Brain pericyte (primary cell): Measurements from ENCODE around the gene PRKCA.
"Not testable (repeated sequence)": the region's sequence is repeated elsewhere in the genome, so short reads cannot be mapped to it uniquely, and the experiment has no call there.

Experiments
- DNase-seq: peaks from one replicate; pipeline ENCODE4 v3.0.0-alpha.2; 2012; ENCODE audit warnings: low read depth, low spot score

Gene PRKCA

DNA sequence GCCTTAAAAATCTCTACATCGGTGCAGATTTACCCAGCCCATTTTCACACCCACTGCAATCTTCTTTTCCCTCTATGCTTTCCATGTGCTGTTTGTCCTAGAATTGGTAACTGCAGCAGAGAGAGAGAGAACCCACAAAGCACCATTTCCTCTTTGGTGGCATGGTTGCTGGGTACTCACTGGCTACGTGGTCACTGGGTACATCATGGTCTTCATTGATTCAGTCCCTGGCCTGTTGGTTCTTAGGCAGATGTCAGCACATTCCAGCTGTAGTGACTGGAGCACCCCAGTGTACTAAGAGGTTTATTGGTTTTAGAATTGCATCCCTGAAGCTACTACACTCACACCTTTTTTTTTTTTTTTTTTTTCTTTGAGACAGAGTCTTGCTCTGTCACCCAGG is 376.4 kb downstream of the PRKCA start:
- DNase-seq = no peak

DNA sequence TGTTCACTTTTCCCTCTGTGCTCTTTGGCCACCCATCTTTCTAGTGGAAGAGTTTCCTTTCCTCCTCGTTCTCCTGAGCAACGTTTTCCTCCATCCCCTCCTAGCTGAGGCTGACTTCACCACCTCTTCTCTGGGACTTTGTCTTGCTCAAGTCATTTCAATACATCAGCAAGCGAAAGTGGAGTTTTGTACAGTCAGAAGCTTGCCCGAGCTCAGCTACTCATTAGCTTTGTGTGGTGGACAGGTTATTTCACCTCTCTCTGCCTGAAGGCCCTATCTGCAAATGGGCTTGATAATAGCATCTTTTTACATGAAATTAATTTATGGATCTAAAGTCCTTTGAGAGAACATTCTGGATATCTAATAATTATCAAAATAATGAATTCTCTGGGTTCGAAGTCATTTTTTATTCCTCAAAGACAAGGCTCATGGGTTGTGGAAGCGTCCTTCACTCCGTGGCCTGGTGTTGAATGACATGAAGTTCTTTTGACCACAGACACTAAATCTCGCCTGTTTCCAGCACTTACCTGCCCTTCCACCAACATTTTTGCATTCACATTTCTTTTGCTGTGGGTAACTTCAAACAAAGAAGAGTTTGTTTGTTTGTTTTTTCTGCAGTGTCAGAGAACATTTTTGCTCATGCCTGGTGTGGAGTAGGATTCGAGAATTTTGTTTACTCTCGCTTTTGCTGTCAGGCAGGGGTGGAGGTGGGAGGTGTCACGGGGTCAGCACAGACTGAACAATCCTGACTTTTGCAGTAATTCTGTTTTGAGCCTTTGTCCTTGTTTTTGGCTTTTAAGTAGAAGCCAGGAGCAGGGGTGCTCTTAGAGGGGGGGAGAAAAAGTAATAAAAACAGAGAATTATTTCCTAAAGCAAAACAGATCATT is 377.5 kb downstream of the PRKCA start:
- DNase-seq = no peak

DNA sequence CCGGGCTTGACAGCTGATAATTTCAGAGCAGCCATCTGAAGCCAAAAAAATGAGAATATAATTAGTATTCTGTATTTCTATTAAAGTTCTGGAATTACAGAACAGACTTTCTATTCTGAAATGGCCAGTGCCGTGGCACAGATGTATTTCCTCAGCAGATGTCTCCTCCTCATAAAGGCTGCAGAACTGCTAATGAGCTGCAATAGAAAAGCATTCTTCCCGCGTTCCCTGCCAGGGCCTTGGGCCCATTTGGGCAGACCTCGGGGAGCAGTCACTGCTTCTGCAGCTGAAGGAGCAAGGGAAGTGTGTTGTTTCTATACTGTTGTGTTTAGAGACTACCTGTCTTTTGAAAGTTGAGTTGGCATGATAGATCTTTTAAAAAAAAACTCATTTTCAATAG is 379.9 kb downstream of the PRKCA start:
- DNase-seq = no peak

DNA sequence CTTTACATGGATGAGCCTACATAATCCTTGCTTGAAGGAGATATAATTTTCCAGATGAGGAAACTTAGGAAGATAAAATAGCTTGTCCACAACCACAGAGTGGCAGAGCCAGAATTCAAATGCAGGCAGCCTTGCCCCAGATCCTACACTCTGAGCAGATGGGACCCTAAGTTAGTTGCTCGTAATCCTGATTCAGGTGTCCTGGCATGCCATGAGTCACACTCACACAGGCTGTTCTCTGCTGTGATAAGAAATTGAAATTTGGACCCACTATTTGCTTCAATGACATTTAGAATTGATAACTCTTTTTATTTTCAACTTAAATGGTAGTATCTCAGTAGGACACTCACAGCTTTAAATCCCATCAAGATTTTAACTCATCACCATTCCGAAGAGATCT is 381.8 kb downstream of the PRKCA start:
- no peak for DNase-seq

DNA sequence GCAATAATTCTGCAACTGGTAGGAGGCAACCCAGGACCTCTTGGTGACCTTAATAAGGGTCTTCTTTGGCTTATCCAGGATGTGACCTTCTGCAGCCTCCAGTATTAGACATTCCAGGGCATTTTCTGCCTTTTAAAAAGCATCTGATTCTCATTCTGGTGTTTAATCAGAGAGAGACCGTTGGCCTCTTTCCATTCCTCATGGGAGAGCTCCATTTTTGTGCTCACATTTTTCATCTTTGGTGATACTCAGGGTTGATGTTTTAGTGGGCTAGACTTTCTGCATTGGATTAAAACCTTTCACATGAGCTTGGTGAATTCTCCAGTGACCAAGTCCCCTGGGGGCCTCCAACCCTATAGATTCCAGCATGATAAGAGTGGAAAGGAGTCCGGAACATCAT is 382.3 kb downstream of the PRKCA start:
- no peak for DNase-seq

DNA sequence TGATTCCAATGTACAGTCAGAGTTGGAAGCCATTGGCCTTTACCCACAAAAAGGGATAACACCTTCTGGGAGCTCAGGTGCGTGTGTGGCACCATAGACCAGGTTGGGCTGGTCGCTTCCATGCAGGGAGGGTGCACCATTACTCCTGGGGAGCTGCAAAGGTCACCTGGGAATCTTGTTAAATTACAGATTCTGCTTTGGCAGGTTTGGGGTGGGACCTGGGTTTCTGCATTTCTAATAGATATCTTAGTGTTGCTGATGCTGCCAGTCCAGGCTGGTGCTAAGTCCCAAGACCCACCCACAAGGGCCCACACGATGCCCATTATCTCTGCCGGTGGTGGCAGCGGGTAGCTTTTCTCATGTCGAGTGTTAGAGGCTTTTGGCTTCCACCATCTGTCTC is 384.2 kb downstream of the PRKCA start:
- no peak for DNase-seq

DNA sequence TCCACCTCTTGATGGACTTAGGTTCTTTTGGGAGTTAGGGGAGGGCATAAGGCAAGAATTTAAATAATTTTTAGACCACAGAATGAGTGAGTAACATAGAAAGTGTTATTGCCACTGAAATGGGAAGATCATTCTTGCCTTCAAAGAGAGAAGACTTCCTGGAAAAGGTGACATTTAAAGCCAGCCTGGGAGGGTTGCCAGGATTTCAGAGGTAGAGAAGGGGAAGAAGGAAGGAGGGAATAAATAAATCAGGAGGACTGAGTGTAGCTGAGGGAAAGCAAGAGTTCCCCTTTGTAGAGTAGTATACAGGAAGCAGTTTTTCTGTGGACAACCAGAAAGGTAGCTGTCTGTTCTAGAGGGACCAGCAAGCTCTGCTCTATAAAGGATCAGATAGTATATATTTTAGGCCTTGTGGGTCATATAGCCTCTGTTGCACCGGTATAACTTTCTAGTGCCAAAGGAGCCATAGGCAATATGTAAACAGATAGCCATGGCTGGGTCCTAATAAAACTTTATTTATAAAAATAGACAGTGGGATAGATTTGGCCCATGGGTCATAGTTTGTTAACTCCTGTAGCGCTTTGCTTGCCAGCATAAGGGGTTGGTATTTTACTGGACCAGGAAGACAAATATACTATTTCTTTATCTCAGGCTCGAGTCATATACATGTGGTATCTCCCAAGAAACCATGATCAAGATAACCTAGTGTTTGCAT is 385.3 kb downstream of the PRKCA start:
- DNase-seq = no peak

DNA sequence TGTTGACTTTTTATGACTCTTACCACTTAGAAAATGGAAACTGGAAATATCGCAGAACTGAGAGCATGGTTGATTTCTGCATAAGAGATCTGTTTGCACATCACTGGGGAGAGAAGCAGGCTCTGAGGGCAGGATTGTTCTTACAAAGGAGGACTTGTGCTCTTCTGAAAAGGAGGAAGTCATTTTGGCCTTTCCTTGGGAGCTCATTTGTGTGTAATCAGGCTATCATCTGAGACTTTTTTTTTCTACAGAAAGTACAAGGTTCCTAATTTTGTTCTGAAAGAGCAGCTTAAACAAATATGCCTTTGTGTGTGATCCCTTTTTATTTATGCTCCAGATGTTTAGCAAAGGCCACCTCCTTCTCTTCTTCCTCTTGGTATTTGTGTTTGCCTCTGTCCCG is 386.8 kb downstream of the PRKCA start:
- DNase-seq = no peak

DNA sequence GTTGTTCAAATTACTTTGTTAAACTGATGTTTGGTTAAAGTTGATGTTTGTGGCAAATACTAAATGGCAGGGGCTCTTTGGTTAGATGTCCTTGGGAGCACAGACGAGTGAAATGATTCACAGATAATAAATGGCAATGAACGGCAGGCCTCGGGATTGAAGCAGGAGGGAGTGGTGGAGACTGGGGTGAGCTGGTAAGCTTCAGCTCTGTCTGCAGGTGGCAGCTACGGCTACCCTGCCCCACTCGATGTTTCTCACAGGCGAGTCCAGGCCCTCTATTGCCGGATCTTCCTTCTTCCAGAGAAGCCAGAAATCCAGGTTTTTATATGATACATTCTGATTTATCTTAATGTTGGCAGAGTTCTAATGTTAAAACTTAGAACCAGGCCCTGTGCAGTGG is 387.8 kb downstream of the PRKCA start:
- no peak for DNase-seq

DNA sequence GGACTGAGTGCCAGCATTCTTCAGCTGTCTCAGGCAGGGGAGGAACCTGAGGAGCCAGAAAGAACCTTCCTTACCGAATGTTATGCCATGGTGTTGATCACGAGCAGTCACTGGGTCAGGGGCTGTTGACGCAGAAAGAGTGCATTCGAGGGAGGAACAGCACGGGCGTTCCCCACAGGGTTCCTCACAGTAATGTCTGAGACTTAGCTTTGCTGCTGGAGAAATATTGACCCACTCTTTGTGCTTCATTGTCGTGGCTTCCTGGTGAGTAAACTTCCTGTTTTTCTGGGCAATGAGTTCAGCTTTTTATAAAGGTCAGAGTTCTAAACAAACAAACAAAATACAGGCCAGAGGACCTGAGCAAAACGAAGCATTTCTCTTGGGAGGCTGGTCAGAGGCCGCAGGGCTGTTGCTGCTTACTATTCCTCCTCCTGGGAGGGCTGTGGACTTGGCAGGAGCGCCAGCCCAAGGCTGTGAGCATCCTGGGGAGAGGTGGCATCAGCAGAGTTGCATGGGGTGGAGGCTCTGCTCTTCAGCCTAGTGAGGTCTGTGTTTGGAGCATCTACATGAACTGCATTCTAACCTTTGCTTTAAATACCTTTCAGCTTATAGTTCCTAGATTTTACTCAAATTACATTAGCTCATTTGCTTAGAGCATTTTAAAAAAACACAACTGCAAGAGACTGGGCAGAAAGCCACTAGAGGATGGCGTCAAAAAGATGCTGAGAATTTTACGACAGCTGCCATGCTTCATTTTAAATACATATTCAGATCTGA is 389.4 kb downstream of the PRKCA start:
- DNase-seq = peak; percentile 98

DNA sequence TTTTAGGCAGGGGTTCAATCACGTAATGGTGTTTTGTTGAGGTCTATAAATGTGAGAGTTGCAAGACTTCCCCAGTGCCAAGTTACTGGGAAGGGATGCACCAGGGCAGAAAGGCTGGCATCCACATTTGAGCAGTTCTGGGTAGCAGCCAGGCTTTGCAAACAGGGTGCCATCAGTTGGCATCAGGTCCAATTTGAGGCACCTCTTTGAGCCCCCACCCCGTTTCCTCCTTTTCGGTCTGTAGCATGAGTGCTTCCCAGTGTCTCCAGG is 389.9 kb downstream of the PRKCA start:
- no peak for DNase-seq

DNA sequence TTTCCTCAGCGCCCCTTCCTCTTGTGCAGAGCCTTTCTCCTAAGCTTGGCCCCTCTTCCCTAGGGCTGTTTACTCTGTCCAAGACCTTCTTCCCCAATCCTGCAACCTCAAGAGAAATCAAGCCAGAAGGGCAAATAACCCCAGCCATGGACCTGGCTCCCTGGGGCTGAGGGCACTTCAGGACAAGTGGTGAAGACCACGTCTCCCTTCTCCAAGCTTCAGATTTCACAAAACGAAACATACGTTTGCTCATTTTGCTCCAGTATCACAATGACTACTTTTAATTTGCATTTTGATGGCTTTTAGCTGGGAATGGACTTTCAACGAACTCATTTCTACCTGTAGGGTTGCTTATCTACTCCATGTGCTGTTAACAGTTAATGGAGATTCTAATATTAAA is 392.7 kb downstream of the PRKCA start:
- no peak for DNase-seq

DNA sequence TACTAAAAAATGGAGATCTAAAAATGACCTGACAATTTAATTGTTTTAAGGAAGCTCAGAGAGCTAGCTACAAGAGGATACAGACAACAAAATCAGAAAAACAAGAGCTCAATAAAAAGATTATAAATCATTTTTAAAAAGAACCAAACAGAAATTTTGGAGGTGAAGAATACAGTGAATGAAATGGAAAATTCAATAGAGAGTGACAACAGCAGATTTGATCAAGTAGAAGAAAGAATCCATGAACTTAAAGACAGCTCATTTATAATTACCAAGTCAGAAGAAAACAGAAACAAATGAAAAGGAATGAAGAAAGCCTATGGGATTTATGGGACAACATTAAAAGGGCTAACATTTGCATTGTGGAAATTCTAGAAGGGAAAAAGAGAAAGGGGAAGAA is 395.9 kb downstream of the PRKCA start:
- no peak for DNase-seq

DNA sequence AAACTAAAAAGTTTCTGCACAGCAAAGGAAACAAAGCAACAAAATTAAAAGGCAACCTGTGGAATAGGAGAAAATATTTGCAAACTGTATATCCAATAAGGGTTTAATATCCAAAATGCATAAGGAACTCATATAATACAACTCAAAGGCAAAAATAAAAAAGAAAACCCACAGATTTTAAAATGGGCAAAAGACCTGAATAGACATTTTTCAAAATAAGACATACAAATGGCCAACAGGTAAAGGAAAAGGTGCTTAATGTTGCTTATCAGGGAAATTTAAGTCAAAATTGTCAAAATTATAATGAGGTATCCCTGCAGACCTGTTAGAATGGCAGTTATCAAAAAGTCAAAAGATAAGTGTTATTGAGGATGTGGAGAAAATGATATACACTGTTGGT is 399.0 kb downstream of the PRKCA start:
- no peak for DNase-seq

DNA sequence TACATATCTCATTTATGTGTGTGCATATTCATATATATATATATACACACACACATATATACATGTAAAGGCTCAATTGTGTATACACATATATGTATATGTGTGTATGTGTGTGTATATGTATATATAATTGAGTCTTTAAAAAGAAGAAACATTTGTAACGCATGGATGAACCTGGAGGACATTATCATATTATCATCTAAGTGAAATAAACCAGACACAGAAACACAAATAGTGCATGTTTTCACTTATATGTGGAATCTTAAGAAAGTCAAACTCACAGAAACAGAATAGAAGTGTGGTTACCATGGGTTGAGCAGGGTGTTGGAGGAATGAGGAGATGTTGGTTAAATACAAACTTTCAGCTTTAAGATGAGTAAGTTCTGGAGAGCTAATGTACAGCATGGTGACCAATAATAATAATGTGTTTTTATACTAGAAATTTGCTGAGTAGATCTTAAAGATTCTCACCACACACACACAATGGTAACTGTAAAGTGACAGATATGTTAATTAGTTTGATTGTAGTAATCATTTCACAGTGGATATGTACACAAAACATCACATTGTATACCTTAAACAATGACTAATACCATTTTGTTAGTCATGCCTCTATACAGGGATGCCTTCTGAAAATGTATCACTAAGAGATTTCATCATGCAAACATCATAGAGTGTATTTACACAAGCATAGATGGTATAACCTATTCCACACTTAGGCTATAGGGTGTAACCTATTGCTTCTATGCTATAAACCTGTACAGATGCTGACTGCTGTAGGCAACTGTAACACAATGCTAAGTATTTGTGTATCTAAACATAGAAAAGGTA is 399.9 kb downstream of the PRKCA start:
- DNase-seq = no peak

DNA sequence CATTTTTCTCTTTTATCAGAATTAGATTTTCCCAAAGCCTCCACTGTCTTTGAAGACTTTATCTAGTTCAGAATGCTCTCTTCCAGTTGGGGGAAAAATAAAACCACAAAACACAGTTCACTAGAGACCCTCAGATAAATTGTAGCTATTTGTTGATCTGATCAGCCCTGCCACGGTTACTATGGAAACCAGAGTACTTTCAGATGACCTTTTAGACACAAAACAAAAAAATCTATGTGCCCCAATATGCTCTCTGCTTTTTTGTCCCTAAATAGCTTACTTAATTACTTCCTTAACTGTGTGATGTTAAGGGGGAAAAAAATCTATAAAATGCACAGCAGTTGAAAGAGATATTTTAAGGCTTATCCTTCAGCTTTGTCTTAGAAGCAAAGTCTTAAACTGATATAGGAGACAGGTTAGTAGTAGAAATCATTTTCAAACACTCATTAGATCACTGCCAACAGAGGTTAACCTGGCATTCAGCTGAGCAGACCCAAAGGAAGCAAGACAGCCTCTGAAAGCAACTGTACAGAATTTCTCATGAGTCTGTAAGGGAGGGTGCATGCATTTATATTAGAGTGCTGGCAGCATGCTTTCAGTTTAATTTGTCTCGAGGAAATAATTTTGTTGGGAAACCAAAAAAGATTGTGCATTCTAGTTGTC is 402.6 kb downstream of the PRKCA start:
- DNase-seq = no peak

DNA sequence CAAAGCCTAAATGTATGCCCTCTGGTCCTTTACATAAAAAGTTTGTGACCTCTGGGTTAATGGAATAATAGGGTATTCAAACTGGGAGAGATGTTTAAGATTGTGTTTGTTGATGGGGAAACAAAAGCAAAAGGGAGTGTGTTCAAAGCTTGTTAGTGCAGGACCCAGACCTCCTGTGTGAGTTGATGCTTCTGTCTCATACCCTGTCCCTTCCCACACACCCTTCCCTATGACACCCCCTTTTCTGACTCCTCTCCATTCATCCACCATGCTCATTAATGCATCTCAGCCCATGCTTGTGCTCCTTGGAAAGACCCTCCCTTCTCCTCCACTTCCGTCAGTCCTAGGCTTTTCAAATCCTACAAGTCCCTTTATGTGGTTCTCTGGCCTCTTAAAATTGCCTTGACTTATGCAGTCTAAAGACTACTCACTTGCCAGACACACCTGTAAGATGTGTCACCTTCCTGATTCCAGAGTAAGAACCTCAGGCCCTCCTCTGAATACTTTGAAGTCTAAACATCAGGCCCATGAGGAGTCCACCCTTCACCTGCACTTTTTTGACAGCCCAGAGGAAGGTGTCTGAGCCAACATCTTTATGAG is 404.5 kb downstream of the PRKCA start:
- no peak for DNase-seq

DNA sequence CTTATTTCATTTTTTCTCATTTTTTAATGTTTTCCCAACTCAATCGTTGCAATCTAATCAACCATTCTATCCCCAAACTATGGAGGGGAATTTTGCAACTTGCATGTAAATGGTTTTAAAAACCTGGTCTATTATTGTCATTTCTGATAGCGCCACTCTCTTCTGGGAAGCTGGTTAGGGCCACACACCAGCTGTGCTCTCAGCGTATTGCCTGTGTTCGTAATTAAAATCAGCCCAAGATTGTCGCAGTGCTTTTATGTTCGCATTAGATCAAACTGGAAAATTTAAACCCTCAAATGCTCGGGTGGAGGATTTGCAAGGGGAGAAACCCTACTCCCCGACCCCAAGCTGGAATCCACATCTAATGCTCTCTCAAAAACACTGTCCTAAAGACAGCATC is 409.0 kb downstream of the PRKCA start:
- DNase-seq = no peak

DNA sequence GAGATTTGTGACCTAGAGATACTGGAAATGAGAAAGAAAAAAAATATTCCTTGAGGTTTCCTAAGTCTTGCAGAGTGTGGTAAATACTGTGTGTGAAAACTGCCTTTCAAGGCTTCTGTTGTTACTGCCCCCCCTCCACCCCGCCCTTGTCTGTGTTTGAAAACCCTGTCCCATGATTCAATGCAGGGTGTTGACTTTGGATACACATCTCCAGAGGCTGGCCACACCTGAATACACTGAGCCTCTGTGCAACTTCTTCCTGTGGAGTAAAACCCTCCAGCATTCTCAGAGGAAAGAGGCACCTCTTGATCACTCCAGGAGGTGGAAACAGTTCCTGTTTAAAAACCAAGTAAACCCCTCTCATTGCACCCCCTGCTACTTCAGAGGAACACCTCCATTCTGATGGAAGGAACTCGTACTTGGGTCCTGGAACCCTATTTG is 409.5 kb downstream of the PRKCA start:
- DNase-seq = peak; percentile 88

DNA sequence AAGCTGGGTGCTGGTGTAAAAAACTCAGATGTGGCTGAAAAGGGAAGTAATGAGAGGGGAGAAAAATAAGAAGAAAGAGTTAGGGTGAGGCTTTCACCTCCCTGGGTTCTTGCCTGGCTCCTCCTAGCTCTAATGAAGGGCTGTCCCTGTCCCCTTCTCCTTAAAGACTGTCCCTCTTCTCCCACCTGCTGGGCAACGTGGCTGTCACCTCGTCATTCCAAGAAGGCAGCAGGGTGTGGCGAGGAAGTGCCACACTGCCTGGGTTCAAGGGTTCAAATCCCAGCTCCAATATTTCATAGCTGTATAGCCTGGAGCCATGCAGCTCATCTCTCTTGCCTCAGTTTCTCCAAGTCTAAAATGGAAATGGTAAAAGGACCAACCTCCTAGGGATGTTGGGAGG is 410.0 kb downstream of the PRKCA start:
- DNase-seq = no peak

DNA sequence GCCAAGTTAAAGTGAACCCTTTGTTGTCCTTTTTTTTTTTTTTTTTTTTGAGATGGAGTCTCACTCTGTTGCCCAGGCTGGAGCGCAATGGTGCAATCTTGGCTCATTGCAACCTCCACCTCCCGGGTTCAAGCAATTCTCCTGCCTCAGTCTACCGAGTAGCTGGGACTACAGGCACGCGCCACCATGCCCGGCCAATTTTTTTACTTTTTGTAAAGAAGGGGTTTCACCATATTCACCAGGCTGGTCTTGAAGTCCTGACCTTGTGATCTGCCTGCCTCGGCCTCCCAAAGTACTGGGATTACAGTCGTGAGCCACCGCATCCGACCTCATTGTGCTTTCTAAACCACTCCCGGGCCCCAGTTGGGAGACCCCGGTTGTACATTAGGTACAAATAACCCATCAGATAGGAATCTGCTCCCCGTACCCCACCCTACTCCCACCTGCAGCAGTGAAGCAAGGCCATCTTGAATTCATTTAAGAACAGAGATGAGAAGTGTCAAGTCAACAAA is 410.7 kb downstream of the PRKCA start:
- DNase-seq = not testable (repeated sequence)
